ENCODE data around the gene MMP10.
"Not testable (repeated sequence)": the region's sequence is repeated elsewhere in the genome, so short reads cannot be mapped to it uniquely, and the experiment has no call there.

Gene MMP10

DNA sequence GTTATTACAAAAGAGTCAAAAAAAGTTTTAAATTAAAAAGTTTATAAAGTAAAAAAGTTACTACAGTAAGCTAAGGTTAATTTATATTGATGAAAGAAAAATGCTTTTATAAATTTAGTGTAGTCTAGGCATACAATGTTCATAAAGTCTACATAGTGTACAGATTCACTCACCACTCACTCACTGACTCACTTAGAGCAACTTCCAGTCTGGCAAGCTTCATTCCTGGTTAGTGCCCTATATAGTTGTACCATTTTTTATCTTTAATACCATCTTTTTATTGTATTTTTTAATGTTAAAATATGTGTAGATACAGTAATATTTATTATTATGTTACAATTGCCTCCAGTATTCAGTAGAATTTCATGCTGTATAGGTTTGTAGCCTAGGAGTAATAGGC, 2.6 kb upstream of the MMP10 start:
- DNase-seq: no peak

GRCh38 chr11:102781676-102782075, 1.2 kb upstream of the MMP10 start:
- no peak for DNase-seq

DNA sequence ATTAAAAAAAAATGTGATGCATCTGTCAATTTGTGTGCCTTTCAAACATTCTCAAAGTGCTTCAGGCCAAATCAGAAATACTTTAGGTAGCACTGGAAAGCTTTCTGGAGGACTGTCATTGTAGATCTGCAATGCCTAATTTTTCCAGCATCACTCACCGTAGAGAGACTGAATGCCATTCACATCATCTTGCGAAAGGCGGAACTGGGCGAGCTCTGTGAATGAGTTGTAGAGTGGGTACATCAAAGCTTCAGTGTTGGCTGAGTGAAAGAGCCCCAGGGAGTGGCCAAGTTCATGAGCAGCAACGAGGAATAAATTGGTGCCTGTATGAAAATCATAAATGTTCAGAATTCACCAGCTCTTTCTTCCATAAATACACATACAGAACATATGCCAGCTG, 4.0 kb downstream of the MMP10 start:
- no peak for DNase-seq

- no peak for DNase-seq
These were observed 7.0 kb downstream of the MMP10 start for GRCh38 chr11:102773386-102773785.

DNA sequence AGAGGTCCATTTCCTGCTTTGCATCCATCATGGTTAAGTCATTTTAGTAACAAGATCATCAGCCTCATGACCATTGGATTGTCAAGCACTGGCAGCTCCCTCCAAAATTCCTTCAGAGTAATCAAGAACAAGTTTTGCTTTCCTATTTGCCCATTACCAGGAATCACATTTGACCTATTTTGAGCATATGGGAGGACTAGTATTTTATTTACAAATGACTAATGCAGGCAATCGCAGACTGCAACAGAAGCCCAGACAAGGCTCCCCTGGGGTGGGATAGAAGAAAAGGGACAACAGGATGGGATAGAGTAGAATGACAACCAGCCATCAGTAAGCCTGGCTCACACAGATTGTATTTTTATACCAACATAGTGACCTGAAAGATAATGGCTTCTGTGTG, 9.1 kb downstream of the MMP10 start:
- no peak for DNase-seq

DNA sequence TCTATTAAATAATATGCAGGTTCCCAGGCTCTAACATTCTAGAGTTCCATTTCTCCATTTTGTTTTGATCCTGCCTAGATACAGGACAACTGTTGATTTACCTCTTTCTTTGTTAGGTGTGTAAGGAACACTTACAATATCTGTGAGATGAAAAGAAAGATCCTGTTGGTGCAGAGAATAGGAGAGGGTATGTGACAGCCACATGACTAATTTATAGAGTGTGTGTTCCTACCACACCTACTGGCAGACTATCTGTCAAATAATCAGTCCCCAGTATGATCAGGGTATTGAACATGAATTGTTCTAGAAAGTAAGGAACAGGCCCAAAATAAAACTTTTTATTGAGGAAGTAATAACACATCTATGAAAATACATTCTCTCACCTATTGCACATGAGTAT, 10.2 kb downstream of the MMP10 start:
- no peak for DNase-seq

- DNase-seq: no peak
These were observed 12.6 kb downstream of the MMP10 start for GRCh38 chr11:102767800-102768199.

DNA sequence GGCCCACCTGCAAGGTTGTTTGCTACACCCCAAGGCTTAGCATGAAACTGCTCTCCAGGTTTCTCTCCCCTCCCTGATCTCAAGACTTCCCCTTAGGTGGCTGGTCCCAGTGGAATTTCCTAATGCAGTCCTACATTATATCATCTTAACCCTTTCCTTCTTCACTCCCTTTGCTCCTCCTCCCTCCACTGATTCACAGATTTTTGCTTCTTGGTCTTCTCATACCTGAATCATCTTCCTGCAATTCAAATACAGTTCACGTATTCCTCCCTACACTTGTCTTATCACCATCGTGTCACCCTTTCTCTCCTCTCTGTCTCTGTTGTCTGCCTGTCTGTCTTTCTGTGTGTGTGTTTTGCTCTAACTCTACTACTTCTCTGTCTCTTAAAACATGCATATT, 17.0 kb downstream of the MMP10 start:
- DNase-seq: no peak

GRCh38 chr11:102762361-102762767, 18.1 kb downstream of the MMP10 start:
- no peak for DNase-seq

DNA sequence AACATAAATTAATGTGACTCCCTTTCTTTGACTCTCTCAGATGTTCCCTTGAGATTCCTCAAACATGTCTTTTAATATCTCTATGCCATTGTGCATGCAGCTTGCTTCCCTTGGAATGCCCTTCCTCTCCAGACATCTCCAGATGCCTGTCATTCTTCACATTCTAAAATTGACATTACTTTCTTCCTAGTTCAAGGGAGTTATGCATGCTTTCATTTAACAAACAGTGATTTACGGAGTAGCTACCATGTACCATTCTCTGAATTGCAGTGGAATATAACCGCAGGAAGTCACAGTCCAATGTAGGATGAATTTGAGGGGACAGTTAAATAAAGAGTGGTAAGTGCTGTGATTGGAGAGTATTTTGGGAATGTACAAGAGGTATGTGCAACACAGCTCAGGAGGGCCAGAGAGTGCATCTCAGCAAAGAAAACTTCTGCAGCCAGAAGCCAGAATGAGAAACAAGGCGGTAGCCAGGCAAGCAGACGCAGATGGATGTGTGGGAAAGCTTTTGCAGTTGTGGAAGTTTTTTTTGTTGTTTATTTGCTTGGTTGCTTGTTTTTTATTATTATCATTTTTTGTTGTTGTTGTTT, 18.7 kb downstream of the MMP10 start:
- DNase-seq: no peak

DNA sequence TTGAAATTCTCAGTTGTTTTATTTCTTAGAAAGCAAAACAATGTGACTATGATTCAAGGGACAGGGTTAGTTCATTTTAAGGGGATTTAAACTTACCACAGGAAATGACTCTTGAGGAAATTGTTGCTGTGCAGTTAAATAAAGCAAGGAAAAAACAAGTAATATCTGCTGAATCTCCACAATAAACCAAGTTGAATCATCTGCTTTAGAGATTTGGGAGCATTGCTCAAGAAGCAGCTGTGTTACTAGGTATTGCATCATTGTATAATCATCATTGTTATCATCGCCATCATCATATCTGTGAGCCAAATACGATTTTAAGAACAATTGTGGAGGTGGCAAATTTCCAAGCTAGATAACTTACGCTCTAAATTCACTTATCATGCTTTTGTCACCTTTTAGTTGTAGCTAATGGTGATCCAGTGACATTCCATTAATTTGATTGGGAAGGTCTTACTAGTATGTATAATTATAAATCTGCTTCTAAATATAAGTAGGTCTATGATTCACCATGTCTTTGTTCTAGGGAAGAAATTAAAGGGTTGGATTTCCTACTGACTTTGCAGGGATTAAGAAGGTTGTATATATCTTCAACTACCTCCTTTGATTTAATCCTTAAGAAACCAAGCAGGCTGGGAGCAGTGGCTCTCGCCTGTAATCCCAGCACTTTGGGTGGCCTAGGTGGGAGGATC, 19.9 kb downstream of the MMP10 start:
- no peak for DNase-seq

GRCh38 chr11:102757823-102758549, 22.4 kb downstream of the MMP10 start:
- DNase-seq: no peak

- DNase-seq: no peak
These were observed 27.2 kb downstream of the MMP10 start for GRCh38 chr11:102753267-102753666.

GRCh38 chr11:102751673-102752072, 28.8 kb downstream of the MMP10 start:
- DNase-seq: no peak

- no peak for DNase-seq
These were observed 31.2 kb downstream of the MMP10 start for GRCh38 chr11:102749101-102749722.

DNA sequence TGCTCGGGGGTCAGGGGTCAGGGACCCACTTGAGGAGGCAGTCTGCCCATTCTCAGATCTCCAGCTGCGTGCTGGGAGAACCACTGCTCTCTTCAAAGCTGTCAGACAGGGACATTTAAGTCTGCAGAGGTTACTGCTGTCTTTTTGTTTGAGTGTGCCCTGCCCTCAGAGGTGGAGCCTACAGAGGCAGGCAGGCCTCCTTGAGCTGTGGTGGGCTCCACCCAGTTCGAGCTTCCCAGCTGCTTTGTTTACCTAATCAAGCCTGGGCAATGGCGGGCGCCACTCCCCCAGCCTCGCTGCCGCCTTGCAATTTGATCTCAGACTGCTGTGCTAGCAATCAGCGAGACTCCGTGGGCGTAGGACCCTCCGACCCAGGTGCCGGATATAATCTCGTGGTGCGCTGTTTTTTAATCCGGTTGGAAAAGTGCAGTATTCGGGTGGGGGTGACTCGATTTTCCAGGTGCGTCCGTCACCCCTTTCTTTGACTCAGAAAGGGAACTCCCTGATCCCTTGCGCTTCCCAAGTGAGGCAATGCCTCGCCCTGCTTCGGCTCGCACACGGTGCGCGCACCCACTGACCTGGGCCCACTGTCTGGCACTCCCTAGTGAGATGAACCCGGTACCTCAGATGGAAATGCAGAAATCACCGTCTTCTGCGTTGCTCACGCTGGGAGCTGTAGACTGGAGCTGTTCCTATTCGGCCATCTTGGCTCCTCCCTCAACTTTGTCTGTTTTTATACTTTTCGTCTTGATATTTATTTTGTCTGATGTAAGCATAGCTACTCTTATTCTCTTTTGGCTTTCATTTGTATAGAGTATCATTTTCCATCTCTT, 33.5 kb downstream of the MMP10 start:
- DNase-seq: not testable (repeated sequence)

DNA sequence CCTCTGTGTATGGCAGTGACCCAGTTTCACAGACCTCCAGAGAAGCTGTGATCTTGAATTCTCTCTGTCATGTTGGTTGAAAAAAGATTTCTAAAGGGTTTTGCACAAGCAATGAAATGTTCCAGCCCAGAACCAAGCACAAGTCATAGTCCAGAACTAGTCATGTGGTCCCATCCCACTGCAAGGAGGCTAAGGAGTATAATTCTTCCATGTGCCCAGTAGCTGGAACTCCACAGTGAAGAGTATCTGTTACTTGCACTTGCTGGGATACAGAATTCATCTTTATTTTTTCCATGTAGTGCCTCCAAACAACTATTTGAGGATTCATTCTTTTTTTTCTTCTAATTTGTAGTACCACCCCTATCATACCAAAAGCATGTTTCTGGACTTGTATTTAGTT, 45.8 kb downstream of the MMP10 start:
- DNase-seq: no peak

- DNase-seq: peak; percentile 40
These were observed 47.1 kb downstream of the MMP10 start for GRCh38 chr11:102733232-102733875.

DNA sequence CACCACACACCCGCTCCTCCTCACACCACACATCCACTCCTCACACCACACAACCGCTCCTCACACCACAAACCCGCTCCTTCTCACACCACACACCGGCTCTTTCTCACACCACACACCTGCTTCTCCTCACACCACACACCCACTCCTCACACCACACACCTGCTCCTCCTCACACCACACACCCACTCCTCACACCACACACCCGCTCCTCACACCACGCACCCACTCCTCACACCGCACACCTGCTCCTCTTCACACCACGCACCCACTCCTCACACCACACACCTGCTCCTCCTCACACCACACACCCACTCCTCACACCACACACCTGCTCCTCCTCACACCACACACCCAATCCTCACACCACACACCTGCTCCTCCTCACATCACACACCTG, 49.5 kb downstream of the MMP10 start:
- DNase-seq: not testable (repeated sequence)

DNA sequence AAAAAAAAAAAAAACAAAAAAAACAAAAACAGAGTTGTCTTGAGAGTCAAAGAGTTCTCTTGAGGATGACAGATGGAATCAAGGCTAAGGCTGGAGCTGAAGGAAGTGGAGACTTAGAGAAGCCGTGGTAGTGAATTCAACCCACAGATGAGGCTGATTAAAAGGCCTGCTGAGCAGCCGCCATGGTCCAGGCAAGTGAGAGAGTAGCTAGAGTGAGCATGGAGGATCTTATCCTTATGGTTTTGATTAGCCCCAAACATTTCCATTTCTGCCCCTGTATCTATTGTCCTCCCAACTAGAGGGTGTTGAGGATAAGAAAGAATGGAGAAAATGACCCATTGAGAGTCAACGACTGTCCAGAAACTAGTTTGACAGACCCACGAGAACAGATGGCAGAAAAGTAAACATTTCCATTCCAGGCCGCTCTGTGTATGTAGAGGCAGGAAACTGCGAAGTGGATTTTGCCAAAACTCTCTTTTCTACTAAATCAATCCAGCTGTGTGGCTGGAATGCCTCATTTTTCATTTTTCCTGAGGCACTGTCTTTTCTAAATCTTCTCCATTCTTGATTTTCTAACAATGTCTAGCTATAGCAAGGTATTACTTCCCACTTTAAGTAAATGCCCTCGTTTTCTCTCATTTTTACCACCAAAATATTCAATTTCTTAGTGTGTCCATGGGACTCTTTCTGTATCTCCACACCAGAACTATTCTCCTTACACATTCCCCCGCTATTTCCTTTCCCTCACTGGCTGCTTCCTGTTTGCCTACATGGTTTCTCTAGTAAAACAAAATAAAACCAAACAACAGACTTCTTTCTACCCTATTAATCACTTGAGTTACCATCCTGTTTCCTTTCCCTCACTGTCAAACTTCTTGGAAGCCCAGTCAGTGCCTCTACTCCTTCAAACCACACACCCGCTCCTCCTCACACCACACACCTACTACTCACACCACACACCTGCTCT, 50.3 kb downstream of the MMP10 start:
- DNase-seq: no peak

DNA sequence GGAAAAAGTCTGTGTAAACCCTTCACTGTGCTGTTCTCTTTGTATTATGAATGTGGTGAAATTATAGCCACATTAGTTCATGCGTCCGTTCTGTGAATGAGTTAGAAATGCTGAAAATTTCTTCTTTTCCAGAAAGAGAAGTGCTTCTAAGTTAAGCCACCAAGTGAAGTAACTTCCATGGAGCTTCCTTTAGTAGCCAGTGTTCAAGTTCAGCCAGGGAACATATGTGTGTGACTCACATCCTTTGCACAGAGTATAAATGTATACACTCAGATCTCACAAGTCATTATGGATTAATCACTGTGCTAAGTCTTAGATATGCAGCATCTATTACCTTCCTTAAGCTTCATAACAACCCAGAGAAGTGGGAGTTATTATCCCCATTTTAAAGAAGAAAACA, 52.5 kb downstream of the MMP10 start:
- DNase-seq: no peak
